Ectodermal cell (in vitro differentiated cells): Measurements from ENCODE around the gene ASIC1. TPM values are rescaled to one million over a fixed set of nuclear protein-coding genes. Genes with fewer than 3 reads are reported as not detected.
A peak's percentile ranks its signal among the peaks of the same experiment; 100 is the strongest.

Experiments
- H3K27ac ChIP-seq: 2 replicates; pipeline ENCODE4 v1.7.0; 2013; ENCODE audit warnings: mild to moderate bottlenecking, low read depth, low read length; ENCODE audit not compliant: insufficient read depth, poor library complexity, severe bottlenecking
- H3K27me3 ChIP-seq: 2 replicates; pipeline ENCODE4 v1.7.0; 2013; ENCODE audit warnings: mild to moderate bottlenecking, low read length; ENCODE audit not compliant: insufficient read depth, control insufficient read depth, poor library complexity, severe bottlenecking
- H3K36me3 ChIP-seq: one replicate; pipeline ENCODE4 v1.7.0; 2013; ENCODE audit warnings: low read length; ENCODE audit not compliant: control insufficient read depth, insufficient read depth
- H3K4me1 ChIP-seq: one replicate; pipeline ENCODE4 v1.7.0; 2013; ENCODE audit warnings: low read length; ENCODE audit not compliant: control insufficient read depth, insufficient read depth
- H3K4me3 ChIP-seq: 2 replicates; pipeline ENCODE4 v1.7.0; 2013; ENCODE audit warnings: low read depth, low read length, control low read depth; ENCODE audit not compliant: insufficient read depth
- H3K9me3 ChIP-seq: 2 replicates; pipeline ENCODE4 v1.7.0; 2013; ENCODE audit warnings: mild to moderate bottlenecking, low read length, moderate library complexity; ENCODE audit not compliant: control insufficient read depth
- WGBS, 2 experiments: methylation state at CpG; one replicate each; pipeline ENCODE4 v1.1.7; 2013; ENCODE audit warnings: missing lambda C conversion rate in 2 of 2; 5-methylcytosine and 5-hydroxymethylcytosine counted together
- polyA plus RNA-seq, 4 experiments: library from polyadenylated mRNA; stranded (reverse); fragments of 50-300 nt; gene quantifications; one replicate each; pipeline ENCODE4 v1.2.3, GENCODE V29; 2013

The ASIC1 gene
- 22.7 TPM for polyA plus RNA-seq (2013, experiment 1 of 4)
- 21.1 TPM for polyA plus RNA-seq (2013, experiment 2 of 4)
- polyA plus RNA-seq (2013, experiment 3 of 4) = 19.4 TPM
- 22.9 TPM for polyA plus RNA-seq (2013, experiment 4 of 4)

DNA sequence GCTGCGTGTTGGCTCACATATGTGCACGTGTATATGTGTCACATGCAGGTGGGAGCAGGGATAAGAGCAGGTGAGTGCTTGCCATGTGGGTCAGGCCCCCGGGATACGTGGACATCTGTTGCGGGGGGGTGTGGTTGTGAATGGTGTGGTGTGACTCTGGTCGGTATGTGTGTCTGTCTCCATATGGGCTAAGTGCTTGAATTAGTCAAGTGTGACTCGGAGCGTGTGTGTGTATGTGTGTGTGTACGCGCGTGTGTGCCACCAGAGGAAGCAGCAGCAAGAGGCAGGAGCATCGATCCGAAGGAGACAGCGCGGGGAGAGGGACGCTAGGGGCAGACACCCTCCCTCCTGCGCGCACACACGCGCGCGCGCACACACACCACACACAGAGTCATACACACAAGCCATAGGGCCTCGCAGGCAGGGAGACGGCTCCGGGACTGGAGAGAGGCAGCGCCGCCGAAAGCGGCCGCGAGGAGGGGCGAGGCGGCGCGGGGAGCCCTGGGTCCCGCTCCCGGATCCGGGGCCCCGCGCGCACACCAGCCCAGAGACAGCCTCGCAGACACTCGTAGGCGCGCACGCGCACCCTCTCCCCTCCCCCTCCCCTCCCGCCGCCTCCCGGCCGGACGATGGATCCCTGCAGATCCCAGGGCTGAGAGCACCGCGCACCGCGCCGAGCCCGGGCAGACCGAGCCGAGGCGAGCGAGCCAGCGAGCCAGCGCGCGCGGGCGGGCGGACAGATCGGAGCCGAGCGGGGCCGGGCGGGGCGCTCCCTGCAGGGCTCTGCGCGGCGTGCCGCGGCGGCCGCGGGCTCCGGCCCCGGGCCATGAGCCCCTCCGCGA is at the start of gene ASIC1:
Gene ASIC1, plus strand, starts transcription at position 597 of the 842 bp plus-strand sequence. CDS start 1,171 bp downstream, outside the sequence.
- Histone ChIP-seq H3K27me3 (peaks cover 68% of the 10 kb centered on the region), H3K4me3 (peak within 1 kb of the TSS; percentile 65), H3K4me1 (peaks cover 13% of the 10 kb centered on the region), H3K36me3 (no peaks in the 10 kb centered on the region), H3K27ac (no peak within 1 kb of the TSS), H3K9me3 (no peaks in the 10 kb centered on the region)
- WGBS, 2 experiments = 1% methylated on average over 88 of the region's 88 CpGs

DNA sequence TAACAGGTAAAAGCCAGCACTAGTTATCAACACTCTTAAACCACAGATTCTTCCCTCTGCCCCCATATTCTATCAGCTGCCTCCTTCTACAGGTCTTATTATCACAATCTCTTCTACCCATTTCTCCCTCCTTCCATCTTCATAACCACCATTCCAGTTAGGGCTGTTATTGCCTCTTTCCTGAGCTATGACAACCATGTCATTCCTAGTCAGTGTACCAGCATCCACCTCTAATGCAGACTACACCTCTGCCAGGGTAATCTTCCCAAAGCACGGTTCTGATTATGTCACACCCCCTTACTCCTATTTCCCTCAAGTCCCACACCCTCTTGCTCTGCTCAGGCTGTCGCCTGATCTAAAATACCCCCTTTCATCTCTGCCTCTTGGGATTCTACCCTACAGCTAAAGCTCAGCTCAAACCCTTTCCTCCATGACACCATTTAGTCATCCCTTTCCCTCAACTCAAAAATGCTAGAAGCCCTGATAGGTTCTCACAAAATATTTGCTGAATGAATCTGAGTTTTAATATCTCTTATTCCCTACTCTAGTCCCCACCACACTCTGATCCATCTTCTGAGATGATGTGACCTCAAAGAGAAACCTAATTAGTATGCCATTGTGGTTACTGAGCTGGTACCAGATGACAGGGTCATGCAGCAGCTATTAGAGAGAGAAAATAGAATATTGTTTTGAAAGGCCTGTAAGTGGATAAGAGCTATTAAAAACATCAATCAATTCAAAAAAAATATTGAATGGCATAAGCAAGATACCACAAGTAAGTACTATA is 43.8 kb upstream of the ASIC1 start:
- no peak overlapping the region for H3K4me3 ChIP-seq
- H3K27ac ChIP-seq = no peak overlapping the region
- H3K9me3 ChIP-seq = no peaks in the 10 kb centered on the region
- no peaks in the 10 kb centered on the region for H3K4me1 ChIP-seq
- H3K27me3 ChIP-seq = no peaks in the 10 kb centered on the region
- 89 to 92% methylated on average over 2 of the region's 2 CpGs for WGBS, 2 experiments
- peaks cover 14% of the 10 kb centered on the region for H3K36me3 ChIP-seq

DNA sequence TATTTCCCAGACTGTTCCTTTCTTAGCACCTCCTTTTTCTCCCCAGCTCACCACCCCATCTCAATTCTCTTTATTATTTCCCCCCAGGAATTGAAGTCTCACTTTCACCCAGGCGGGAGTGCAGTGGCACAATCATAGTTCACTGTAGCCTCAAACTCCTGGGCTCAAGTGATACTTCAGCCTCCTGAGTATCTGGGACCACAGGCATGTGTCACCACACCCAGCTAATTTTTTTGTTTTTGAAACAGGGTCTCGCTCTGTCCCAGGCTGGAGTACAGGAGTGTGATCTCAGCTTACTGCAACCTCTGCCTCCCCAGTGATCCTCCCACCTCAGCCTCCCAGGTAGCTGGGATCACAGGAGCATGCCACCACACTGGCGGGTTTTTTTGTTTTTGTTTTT is 43.1 kb upstream of the ASIC1 start:
- WGBS, 2 experiments = 91 to 97% methylated on average over 3 of the region's 3 CpGs

DNA sequence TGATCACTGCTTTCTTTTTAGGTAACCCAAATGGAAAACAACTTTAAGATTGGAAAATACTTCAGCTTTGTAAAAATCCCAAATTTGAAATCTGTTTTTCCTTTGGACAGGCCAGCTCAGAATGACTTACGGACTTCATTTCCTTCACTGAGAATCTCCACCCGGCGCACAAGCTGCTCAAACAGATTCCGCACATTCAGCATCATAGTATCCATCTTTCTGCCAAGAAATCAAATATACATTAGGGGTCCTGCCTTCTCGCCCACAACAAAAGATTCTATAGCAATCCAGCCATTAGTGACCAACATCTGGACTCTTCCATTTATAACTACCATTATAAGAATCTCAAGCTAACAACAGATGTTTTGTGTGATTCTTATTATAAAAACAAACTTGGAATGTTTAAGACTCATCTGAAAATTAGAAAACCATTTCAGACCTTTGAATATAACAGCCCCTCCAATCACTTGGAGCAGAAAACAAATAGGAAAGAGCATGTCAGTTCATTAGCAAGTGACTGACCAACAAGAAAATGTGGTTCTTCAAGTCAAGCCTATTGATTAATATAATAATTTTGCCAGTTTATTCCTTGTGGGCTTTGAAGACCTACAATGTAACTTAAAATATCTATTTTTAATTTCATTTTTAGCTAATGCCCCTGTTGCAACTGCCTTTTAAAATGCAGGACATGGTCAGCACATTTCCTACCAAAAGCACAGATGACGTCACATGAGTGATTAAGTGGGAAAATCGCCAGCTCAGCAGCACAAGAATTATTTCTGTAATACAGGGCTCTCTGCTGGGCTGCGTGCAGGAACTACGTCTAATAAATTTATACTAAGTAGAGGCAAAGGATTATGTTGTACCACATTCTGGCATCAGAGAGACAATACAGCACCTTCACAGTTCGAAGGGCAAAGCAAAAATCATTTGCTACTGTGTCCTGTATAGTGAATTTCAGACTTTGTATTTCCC is 40.6 kb upstream of the ASIC1 start:
- Histone ChIP-seq H3K9me3 (no peaks in the 10 kb centered on the region), H3K27ac (no peak overlapping the region), H3K27me3 (no peaks in the 10 kb centered on the region), H3K4me1 (no peaks in the 10 kb centered on the region), H3K4me3 (no peak overlapping the region), H3K36me3 (no peaks in the 10 kb centered on the region)
- 94 to 97% methylated on average over 10 of the region's 10 CpGs for WGBS, 2 experiments

More for the DNA sequence above, 43.1 kb upstream of the ASIC1 start:
- Histone ChIP-seq H3K27me3 (no peaks in the 10 kb centered on the region), H3K4me1 (no peaks in the 10 kb centered on the region), H3K27ac (no peak overlapping the region), H3K9me3 (no peaks in the 10 kb centered on the region), H3K36me3 (peaks cover 10% of the 10 kb centered on the region), H3K4me3 (no peak overlapping the region)

DNA sequence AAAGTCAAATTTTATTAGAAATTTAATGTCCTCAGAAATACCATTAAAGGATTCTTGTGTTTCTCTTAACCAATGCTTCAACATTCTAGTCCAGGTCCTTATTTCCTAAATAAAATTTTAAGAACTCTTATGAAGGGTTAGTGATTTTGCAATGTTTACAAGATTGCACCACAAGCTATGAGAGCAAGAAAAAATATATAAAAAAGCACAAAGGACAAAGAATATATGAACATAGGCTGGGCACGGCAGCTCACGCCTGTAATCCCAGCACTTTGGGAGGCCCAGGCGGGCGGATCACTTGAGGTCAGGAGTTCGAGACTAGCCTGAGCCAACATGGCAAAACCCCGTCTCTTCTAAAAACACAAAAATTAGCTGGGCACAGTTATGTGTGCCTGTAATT is 39.8 kb upstream of the ASIC1 start:
- Histone ChIP-seq H3K4me3 (no peak overlapping the region), H3K36me3 (no peaks in the 10 kb centered on the region), H3K27me3 (no peaks in the 10 kb centered on the region), H3K27ac (no peak overlapping the region), H3K4me1 (no peaks in the 10 kb centered on the region), H3K9me3 (no peaks in the 10 kb centered on the region)
- 96 to 97% methylated on average over 6 of the region's 6 CpGs for WGBS, 2 experiments

DNA sequence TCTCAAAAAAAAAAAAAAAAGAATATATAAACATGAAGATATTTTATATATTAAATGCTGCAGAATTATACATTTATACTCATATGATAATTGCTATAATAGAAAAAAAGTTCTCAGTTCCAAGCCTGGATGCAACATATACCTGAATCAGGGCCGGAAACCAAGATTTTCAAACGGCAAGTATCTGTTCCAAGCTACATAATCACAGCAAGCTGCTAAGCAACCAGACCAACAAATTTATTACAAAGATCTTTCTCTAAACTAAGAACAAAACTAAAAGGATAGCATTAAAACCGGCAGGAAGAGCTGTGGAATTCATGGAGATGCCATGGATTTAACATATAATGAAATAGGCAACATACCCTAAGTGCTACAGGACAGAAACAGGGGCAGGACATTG is 39.2 kb upstream of the ASIC1 start:
- Histone ChIP-seq H3K36me3 (no peaks in the 10 kb centered on the region), H3K9me3 (no peaks in the 10 kb centered on the region), H3K4me3 (no peak overlapping the region), H3K27me3 (no peaks in the 10 kb centered on the region), H3K27ac (no peak overlapping the region), H3K4me1 (no peaks in the 10 kb centered on the region)
- 77 to 91% methylated on average over 2 to 3 of the region's 3 CpGs for WGBS, 2 experiments

DNA sequence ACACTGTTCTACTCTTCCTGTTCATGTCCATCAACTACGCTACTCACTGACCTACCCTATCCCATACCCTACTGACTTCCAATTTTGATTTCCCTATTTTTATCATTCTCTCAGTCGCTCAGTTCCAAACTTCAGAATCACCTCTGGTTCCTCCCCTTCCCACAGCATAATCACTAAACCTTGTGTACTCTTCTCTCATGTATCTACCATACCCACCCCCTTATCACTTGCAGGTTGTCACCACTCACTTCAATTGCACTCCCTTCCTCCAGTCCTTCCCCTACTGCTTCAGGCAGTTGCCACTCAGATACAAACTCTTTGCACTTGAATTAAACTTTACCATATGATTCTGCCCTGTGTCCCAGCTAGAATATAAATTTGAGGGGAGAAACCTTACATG is 38.4 kb upstream of the ASIC1 start:
- Histone ChIP-seq H3K27ac (no peak overlapping the region), H3K27me3 (no peaks in the 10 kb centered on the region), H3K36me3 (no peaks in the 10 kb centered on the region), H3K9me3 (no peaks in the 10 kb centered on the region), H3K4me1 (no peaks in the 10 kb centered on the region), H3K4me3 (no peak overlapping the region)
- WGBS, 2 experiments = 88 to 95% methylated on average over 2 of the region's 2 CpGs

DNA sequence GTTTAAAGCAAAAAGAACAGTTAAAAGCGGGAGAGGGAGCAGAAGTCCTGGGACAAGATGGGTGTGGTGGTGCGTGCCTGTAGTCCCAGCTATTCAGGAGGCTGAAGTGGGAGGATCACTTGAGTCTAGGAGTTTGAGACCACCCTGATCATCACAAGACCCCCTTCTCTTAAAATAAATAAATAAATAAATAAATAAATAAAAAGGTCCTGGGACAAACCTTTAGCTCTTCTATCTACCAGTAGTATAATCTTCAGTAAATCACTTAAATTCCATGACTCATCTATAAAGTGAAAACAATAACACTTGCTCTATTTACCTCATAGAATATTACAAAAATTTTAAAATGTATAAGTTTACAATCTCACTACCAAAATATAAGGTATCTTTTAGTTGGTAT is 37.9 kb upstream of the ASIC1 start:
- no peak overlapping the region for H3K4me3 ChIP-seq
- H3K4me1 ChIP-seq = no peaks in the 10 kb centered on the region
- no peaks in the 10 kb centered on the region for H3K27me3 ChIP-seq
- no peaks in the 10 kb centered on the region for H3K9me3 ChIP-seq
- H3K36me3 ChIP-seq = no peaks in the 10 kb centered on the region
- 95 to 98% methylated on average over 2 of the region's 2 CpGs for WGBS, 2 experiments
- H3K27ac ChIP-seq = no peak overlapping the region

DNA sequence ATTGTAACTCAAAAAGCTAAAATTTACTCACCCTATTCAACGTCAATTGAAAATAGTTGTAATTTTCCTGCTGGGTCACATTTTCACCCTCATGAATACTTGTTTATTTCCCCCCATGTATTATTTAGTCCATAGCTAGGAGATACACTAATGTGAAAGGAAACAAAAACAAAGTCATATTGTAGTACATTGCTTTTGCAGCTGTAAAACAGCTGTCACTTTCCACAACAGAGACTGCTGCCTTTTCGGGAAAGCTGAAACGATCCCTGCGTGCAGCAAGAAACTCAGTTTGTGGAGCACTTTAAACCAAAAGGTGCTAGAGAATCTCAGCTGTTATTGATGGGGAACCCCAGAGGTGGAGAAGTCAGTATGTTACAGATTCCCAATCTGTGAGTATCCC is 36.4 kb upstream of the ASIC1 start:
- no peaks in the 10 kb centered on the region for H3K9me3 ChIP-seq
- no peaks in the 10 kb centered on the region for H3K27me3 ChIP-seq
- H3K27ac ChIP-seq = no peak overlapping the region
- WGBS, 2 experiments = 94 to 96% methylated on average over 4 of the region's 4 CpGs
- H3K4me3 ChIP-seq = no peak overlapping the region
- no peaks in the 10 kb centered on the region for H3K36me3 ChIP-seq
- no peaks in the 10 kb centered on the region for H3K4me1 ChIP-seq
